Type B pancreatic cell (in vitro differentiated cells): Measurements from ENCODE around the gene CLIP4. TPM values are rescaled to one million over a fixed set of nuclear protein-coding genes. Genes with fewer than 3 reads are reported as not detected.

Experiments
- DNase-seq: peaks from one replicate; pipeline ENCODE4 v3.0.0; 2021; ENCODE audit warnings: mixed read lengths; ENCODE audit not compliant: unreplicated experiment; ENCODE audit errors: extremely low spot score
- H3K27ac Mint-ChIP-seq: 2 replicates; pipeline ENCODE4 v1.8.0; 2021; ENCODE audit warnings: mild to moderate bottlenecking, mixed read lengths
- H3K27me3 Mint-ChIP-seq: 2 replicates; pipeline ENCODE4 v1.8.0; 2021; ENCODE audit warnings: mixed read lengths
- H3K36me3 Mint-ChIP-seq: 2 replicates; pipeline ENCODE4 v1.8.0; 2021; ENCODE audit warnings: mixed read lengths
- H3K4me1 Mint-ChIP-seq: one replicate; pipeline ENCODE4 v1.8.0; 2021; ENCODE audit warnings: mixed read lengths; ENCODE audit not compliant: unreplicated experiment
- H3K4me3 Mint-ChIP-seq: 2 replicates; pipeline ENCODE4 v1.8.0; 2021; ENCODE audit warnings: mild to moderate bottlenecking, mixed read lengths
- H3K9me3 Mint-ChIP-seq: 2 replicates; pipeline ENCODE4 v1.8.0; 2021; ENCODE audit warnings: mixed read lengths
- CTCF ChIP-seq: fragments of 200-600 bp; sonication (generic); conservative IDR thresholded peaks from 2 replicates; pipeline ENCODE4 v1.5.0; 2021; ENCODE audit warnings: antibody characterized with exemption, mild to moderate bottlenecking
- total RNA-seq: library from RNA; stranded (reverse); gene quantifications from 2 replicates; pipeline ENCODE4 v1.2.1, GENCODE V29; 2021; ENCODE audit warnings: low replicate concordance

CLIP4 gene
- total RNA-seq, 1 donor from 2014 or later = 12.1 TPM

- no peak for TF ChIP-seq CTCF
- no peak for DNase-seq
- Mint-ChIP-seq H3K36me3 (peaks cover 14% of the 10 kb centered on the region), H3K9me3 (no peaks in the 10 kb centered on the region), H3K4me1 (peaks cover 16% of the 10 kb centered on the region), H3K4me3 (no peak overlapping the region), H3K27ac (no peak overlapping the region), H3K27me3 (no peaks in the 10 kb centered on the region)
These were observed 51.2 kb downstream of the CLIP4 start for GRCh38 chr2:29166242-29167039.

- Mint-ChIP-seq H3K9me3 (peaks cover 6% of the 10 kb centered on the region), H3K36me3 (peaks cover 25% of the 10 kb centered on the region), H3K4me1 (no peaks in the 10 kb centered on the region), H3K27me3 (no peaks in the 10 kb centered on the region), H3K4me3 (no peak overlapping the region), H3K27ac (no peak overlapping the region)
- no peak for DNase-seq
- no peak for TF ChIP-seq CTCF
These were observed 59.7 kb downstream of the CLIP4 start for GRCh38 chr2:29174937-29175336.

DNA sequence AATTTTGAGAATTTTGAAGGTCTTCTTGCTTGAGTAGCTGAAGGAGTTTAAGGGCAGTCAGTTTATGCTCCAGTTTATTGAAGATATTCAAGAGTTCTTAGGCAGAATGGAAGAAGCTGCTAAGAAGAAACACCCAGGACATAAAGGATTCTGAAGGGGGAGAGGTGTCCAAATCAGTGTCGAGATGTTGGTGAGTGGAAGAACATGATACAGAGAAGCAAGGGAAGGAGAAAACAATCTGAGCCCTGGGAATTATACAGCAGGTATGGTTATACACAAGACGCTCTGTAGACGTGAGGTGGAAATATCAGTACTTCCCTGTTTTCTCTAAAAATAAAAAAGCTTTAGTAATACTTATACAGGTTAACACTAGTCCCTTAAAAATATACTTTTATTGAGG, 60.1 kb downstream of the CLIP4 start:
- no peak overlapping the region for H3K4me3 Mint-ChIP-seq
- TF ChIP-seq CTCF = no peak
- H3K9me3 Mint-ChIP-seq = peaks cover 6% of the 10 kb centered on the region
- no peak overlapping the region for H3K27ac Mint-ChIP-seq
- no peak for DNase-seq
- no peaks in the 10 kb centered on the region for H3K4me1 Mint-ChIP-seq
- H3K27me3 Mint-ChIP-seq = no peaks in the 10 kb centered on the region
- peaks cover 21% of the 10 kb centered on the region for H3K36me3 Mint-ChIP-seq

DNA sequence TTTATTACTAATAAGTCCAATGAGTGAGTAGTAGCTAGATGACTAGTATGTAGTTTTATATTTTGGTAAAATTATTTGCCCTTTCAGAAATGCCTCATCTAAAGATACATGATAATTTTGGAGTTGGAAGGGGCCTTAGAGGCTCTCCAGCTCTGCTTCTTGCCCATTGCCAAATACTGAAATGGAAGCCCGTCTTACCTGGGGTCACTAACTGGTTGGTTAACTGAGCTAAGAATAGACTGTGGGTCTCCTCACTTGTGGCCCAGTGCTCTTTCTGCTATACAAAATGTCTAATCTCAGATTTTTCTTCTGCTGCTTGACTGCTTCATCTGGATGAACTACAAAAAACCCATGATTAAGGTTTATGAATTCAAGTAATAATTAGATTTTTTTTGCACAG, 67.1 kb downstream of the CLIP4 start:
- Mint-ChIP-seq H3K4me3 (no peak overlapping the region), H3K4me1 (no peaks in the 10 kb centered on the region), H3K27me3 (no peaks in the 10 kb centered on the region), H3K27ac (no peak overlapping the region), H3K9me3 (no peaks in the 10 kb centered on the region), H3K36me3 (peaks cover 6% of the 10 kb centered on the region)
- no peak for TF ChIP-seq CTCF
- no peak for DNase-seq

DNA sequence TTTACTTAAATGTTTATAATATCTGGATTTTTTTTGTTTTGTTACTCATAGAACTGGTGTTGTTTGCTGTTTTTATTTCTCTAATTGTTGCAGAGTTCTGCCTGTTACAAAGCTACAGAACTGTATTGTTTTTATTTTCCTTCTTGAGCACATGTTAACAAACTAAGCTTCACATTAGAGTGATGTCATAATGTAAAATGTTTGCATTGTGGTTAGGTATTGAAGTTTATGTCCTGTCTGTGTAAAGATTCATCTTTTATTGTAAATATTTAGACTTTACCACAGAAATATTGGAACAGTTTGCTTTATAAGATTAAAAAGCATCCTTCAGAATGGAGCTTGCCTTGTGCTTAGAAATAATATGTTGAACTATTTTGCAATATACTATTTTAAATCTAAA, 67.7 kb downstream of the CLIP4 start:
- H3K27ac Mint-ChIP-seq = no peak overlapping the region
- H3K4me3 Mint-ChIP-seq = no peak overlapping the region
- H3K27me3 Mint-ChIP-seq = no peaks in the 10 kb centered on the region
- no peaks in the 10 kb centered on the region for H3K9me3 Mint-ChIP-seq
- no peak for TF ChIP-seq CTCF
- no peak for DNase-seq
- peaks cover 11% of the 10 kb centered on the region for H3K36me3 Mint-ChIP-seq
- no peaks in the 10 kb centered on the region for H3K4me1 Mint-ChIP-seq
